ENCODE measurements around the gene C1RL.
A peak's percentile ranks its signal among the peaks of the same experiment; 100 is the strongest.

Gene C1RL

GRCh38 chr12:7137908-7138307 is 28.9 kb upstream of the C1RL start:
- no peak for DNase-seq (ENCODE audit: low read depth in 2 of 2)

- no peak for DNase-seq (ENCODE audit: low read depth in 2 of 2)
Observed at GRCh38 chr12:7136676-7137075, 27.7 kb upstream of the C1RL start.

- no peak for DNase-seq (ENCODE audit: low read depth in 2 of 2)
Observed at GRCh38 chr12:7136071-7136470, 27.1 kb upstream of the C1RL start.

GRCh38 chr12:7134396-7135166 is 25.6 kb upstream of the C1RL start:
- DNase-seq (ENCODE audit: low read depth in 2 of 2): no peak

- DNase-seq (ENCODE audit: low read depth in 2 of 2): no peak
Observed at GRCh38 chr12:7131502-7131866, 22.5 kb upstream of the C1RL start.

GRCh38 chr12:7130701-7131501 is 21.9 kb upstream of the C1RL start:
- peak in 1 of 2 donors; percentile 52 for DNase-seq (ENCODE audit: low read depth in 2 of 2)

GRCh38 chr12:7129872-7130691 is 21.1 kb upstream of the C1RL start, which contains the start of gene CLSTN3:
Gene CLSTN3, plus strand, starts transcription at chr12:7130371. Its CDS starts 278 bp downstream, at chr12:7130649.
- peak; percentile 64 to 74 for DNase-seq (ENCODE audit: low read depth in 2 of 2)

- no peak for DNase-seq (ENCODE audit: low read depth in 2 of 2)
Observed at GRCh38 chr12:7129287-7129871, 20.4 kb upstream of the C1RL start.

- no peak for DNase-seq (ENCODE audit: low read depth in 2 of 2)
Observed at GRCh38 chr12:7128681-7129286, 19.8 kb upstream of the C1RL start, which contains the start of gene RBP5. Gene RBP5, minus strand, starts transcription at chr12:7128889. Its CDS starts 114 bp downstream, at chr12:7128775.

GRCh38 chr12:7127916-7128626 is 19.1 kb upstream of the C1RL start:
- DNase-seq (ENCODE audit: low read depth in 2 of 2): no peak

GRCh38 chr12:7125632-7126227 is 16.7 kb upstream of the C1RL start:
- DNase-seq (ENCODE audit: low read depth in 2 of 2): no peak

- no peak for DNase-seq (ENCODE audit: low read depth in 2 of 2)
Observed at GRCh38 chr12:7123806-7124522, 14.9 kb upstream of the C1RL start.

- no peak for DNase-seq (ENCODE audit: low read depth in 2 of 2)
Observed at GRCh38 chr12:7122811-7123769, 14.1 kb upstream of the C1RL start.

GRCh38 chr12:7121324-7121723 is 12.3 kb upstream of the C1RL start:
- no peak for DNase-seq (ENCODE audit: low read depth in 2 of 2)

- DNase-seq (ENCODE audit: low read depth in 2 of 2): no peak
Observed at GRCh38 chr12:7120166-7120565, 11.2 kb upstream of the C1RL start.

- no peak for DNase-seq (ENCODE audit: low read depth in 2 of 2)
Observed at GRCh38 chr12:7118881-7119280, 9.9 kb upstream of the C1RL start.

- DNase-seq (ENCODE audit: low read depth in 2 of 2): no peak
Observed at GRCh38 chr12:7117670-7118069, 8.7 kb upstream of the C1RL start.

GRCh38 chr12:7116916-7117315 is 7.9 kb upstream of the C1RL start:
- DNase-seq (ENCODE audit: low read depth in 2 of 2): no peak

All from stimulated activated CD8-positive, alpha-beta memory T cell treated with anti-CD3 and anti-CD28 coated beads, Interleukin-2, amount 100 ng/mL, for 48 hours (primary cell).